GM10266 (cell line): ENCODE measurements around the gene INPP5E.

Experiments used
- DNase-seq: peaks from one replicate; pipeline ENCODE4 v3.0.0; 2012; ENCODE audit errors: extremely low spot score
- TF ChIP-seq, protein P1 (sequence below): IDR thresholded peaks from 2 replicates; pipeline ENCODE4 v1.5.1; 2012; ENCODE audit warnings: mild to moderate bottlenecking, low read depth; ENCODE audit not compliant: control insufficient read depth, insufficient read depth; ENCODE audit errors: missing control alignments

Gene INPP5E

DNA sequence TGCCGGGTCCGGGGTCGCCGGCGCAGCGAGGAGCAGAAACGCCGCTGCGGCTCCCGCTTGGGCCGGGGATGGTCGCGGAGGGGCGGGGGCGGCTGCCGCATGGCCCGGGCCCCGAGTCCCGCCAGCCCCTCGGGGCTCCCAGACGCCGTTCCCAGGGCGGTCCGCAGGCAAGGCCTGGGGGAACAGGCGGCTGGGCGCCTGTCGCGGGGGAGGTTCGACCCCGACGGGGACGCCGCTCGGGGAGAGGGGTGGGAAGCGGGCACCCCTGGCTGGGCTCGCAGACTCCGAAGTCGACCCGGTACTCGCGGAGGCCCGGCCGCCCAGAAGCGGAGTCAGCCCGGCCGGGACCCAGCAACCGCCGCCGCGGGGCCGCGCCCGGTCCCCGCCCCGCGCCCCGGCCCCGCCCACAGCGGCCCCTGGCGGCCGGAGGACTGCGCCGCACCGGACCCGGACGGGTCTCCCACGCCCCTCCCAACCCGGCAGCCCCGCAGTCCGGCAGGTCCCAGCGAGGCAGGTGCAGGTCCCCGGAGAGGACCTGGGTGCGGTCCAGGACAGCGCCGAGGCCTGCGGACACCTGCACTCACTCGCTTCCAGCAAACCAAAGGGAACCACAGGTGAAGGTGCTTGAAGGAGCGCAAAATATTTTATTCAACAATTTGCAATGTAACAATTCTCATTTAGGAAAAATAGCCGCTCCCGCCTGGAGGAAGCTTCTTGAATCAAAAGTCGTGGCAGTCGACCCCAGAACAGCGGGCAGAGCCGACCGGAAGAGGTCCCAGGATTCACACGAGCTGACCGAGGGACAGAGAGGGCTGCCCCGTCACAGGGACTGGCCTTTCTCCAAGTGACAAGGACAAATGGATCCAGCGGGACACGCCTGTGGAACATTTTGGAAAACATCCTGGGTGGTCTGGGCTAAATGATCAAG is at the start of gene INPP5E:
INPP5E (minus strand) TSS at position 365 of the 928 bp plus-strand sequence. CDS start 426 bp downstream, outside the sequence.
- DNase-seq = peak; percentile 98
- TF ChIP-seq, protein P1, sequence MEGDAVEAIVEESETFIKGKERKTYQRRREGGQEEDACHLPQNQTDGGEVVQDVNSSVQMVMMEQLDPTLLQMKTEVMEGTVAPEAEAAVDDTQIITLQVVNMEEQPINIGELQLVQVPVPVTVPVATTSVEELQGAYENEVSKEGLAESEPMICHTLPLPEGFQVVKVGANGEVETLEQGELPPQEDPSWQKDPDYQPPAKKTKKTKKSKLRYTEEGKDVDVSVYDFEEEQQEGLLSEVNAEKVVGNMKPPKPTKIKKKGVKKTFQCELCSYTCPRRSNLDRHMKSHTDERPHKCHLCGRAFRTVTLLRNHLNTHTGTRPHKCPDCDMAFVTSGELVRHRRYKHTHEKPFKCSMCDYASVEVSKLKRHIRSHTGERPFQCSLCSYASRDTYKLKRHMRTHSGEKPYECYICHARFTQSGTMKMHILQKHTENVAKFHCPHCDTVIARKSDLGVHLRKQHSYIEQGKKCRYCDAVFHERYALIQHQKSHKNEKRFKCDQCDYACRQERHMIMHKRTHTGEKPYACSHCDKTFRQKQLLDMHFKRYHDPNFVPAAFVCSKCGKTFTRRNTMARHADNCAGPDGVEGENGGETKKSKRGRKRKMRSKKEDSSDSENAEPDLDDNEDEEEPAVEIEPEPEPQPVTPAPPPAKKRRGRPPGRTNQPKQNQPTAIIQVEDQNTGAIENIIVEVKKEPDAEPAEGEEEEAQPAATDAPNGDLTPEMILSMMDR = peak; percentile 83

DNA sequence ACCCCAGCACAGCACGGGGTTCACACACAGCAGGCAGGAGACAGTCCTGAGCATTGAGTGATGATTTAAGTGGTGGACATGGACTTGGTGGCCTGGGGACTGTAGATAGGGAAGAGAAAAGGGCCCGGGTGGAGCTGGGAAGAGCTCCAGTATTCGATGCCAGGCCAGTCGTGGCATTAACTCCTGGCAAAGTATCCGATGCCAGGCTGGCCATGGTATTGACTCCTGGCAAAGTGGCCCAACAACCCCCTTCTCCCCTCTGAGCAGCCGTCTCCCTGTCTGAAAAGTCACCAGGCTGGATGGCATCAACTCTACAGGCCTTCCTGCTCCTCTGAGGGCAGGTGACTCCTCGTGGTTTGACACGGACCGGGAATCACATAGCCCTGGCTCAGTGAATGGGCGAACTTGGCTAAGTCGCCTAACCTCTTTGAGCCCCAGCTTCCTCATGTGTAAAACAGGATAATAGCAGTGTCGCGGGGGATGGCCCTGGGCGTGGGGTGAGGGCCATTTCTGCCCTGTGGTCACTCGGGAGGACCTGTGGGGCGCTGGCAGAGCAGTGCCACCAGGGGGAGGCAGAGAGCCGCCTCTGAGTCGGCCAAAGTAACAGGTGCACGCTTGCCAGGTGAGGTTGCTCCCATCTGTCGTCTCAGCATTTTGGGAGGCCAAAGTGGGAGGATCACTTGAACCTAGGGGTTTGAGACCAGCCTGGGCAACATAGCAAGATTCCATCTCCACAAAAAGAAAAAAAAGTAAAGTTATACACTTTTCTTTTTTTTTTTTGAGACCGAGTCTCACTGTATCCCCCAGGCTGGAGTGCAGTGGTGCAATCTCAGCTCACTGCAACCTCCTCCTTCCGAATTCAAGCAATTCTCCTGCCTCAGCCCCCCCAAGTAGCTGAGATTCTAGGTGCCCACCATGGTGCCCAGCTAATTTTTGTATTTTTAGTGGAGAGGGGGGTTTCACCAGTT is 48.9 kb upstream of the INPP5E start:
- TF ChIP-seq, protein P1 = peak; percentile 99
- peak; percentile 81 for DNase-seq

DNA sequence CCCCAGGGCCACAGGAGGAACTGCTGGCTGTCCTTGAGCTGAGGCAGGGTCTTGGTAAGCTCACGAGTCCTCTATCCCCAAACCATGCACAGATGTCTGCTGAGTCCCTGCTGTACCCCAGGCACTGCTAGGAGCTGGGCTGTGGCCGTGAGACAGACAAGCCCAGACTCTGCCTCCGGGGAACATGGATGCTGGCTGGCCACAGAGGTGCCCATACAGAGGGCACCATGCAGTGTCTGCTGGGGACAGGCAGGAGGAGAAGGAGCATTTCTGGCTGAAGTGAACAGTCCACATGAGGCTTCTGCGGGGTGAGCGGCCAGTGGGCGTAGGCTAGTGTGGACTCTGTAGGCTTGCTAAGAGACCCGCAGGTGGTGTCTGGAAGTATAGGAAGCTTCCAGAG is 48.0 kb upstream of the INPP5E start:
- DNase-seq = no peak
- TF ChIP-seq, protein P1 = no peak

- no peak for DNase-seq
Measured at GRCh38 chr9:136486823-136487620, 47.4 kb upstream of the INPP5E start.

DNA sequence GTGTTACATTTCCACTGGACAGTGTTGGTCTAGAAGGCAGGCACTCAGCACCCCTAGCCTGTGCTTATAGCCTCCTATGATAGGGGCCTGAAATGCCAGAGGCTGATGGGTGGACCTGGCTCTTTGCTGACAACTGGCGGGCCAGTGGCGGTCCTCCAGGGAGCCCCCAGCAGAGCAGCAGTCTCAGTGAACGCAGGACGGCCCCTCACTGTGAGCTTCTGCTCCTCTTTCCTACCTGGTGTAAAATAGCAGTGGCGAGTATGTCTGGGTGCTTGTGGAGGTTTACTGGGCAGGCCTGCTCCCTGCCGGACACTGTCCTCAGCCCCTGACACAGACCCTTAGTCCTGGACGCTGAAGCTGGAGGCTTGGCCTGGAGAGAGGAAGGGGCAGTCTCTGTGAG is 46.5 kb upstream of the INPP5E start:
- TF ChIP-seq, protein P1 = no peak
- DNase-seq = no peak

More at GRCh38 chr9:136486823-136487620, 47.4 kb upstream of the INPP5E start:
- TF ChIP-seq, protein P1 = no peak
